Endodermal cell (in vitro differentiated cells): ENCODE measurements around the gene SLC35B2. TPM values are rescaled to one million over a fixed set of nuclear protein-coding genes. Genes with fewer than 3 reads are reported as not detected.
A peak's percentile ranks its signal among the peaks of the same experiment; 100 is the strongest.

Experiments
- DNase-seq: peaks from one replicate; pipeline ENCODE4 v3.0.0-alpha.2; 2017
- H3K27ac ChIP-seq: 2 replicates; pipeline ENCODE4 v1.5.1; 2013; ENCODE audit warnings: mild to moderate bottlenecking, low read depth, low read length, moderate library complexity
- H3K27me3 ChIP-seq: 2 replicates; pipeline ENCODE4 v1.6.1; 2013; ENCODE audit warnings: mild to moderate bottlenecking, low read length, moderate library complexity; ENCODE audit not compliant: insufficient read depth, control insufficient read depth, poor library complexity, severe bottlenecking
- H3K36me3 ChIP-seq: 2 replicates; pipeline ENCODE4 v1.7.0; 2013; ENCODE audit warnings: mild to moderate bottlenecking, low read length, moderate library complexity; ENCODE audit not compliant: control insufficient read depth, insufficient read depth
- H3K4me1 ChIP-seq: one replicate; pipeline ENCODE4 v1.7.0; 2013; ENCODE audit warnings: low read length; ENCODE audit not compliant: control insufficient read depth, insufficient read depth
- H3K4me3 ChIP-seq: 2 replicates; pipeline ENCODE4 v1.5.1; 2013; ENCODE audit warnings: mild to moderate bottlenecking, low read length, moderate library complexity
- H3K9ac ChIP-seq: 2 replicates; pipeline ENCODE4 v1.6.1; 2013; ENCODE audit warnings: mild to moderate bottlenecking, low read length, moderate library complexity; ENCODE audit not compliant: poor library complexity, severe bottlenecking; ENCODE audit errors: extremely low read depth
- H3K9me3 ChIP-seq: 2 replicates; pipeline ENCODE4 v1.6.1; 2013; ENCODE audit warnings: mild to moderate bottlenecking, low read length, moderate library complexity; ENCODE audit not compliant: control insufficient read depth
- H3K27ac Mint-ChIP-seq: 2 replicates; pipeline ENCODE4 v1.8.0; 2020; ENCODE audit warnings: mixed read lengths
- H3K27me3 Mint-ChIP-seq: 2 replicates; pipeline ENCODE4 v1.8.0; 2021; ENCODE audit warnings: mild to moderate bottlenecking, mixed read lengths; ENCODE audit not compliant: insufficient read depth
- H3K36me3 Mint-ChIP-seq: 2 replicates; pipeline ENCODE4 v1.8.0; 2020; ENCODE audit warnings: low read depth, mixed read lengths
- H3K4me1 Mint-ChIP-seq: 2 replicates; pipeline ENCODE4 v1.8.0; 2020; ENCODE audit warnings: mixed read lengths
- H3K4me3 Mint-ChIP-seq: 2 replicates; pipeline ENCODE4 v1.8.0; 2020; ENCODE audit warnings: mild to moderate bottlenecking, moderate library complexity, mixed read lengths
- H3K9me3 Mint-ChIP-seq: 2 replicates; pipeline ENCODE4 v1.8.0; 2020; ENCODE audit warnings: mild to moderate bottlenecking, mixed read lengths
- CTCF ChIP-seq: fragments of 200-600 bp; sonication (generic); conservative IDR thresholded peaks from 2 replicates; pipeline ENCODE4 v1.5.0; 2021; ENCODE audit warnings: antibody characterized with exemption, mild to moderate bottlenecking
- WGBS, 2 experiments: methylation state at CpG; one replicate each; pipeline versions ENCODE4 v1.1.5 to v1.1.7; 2013; ENCODE audit warnings: missing lambda C conversion rate in 2 of 2, mixed read lengths in 1 of 2; ENCODE audit not compliant: insufficient coverage in 1 of 2, insufficient read length in 1 of 2; 5-methylcytosine and 5-hydroxymethylcytosine counted together
- total RNA-seq, 2 donors: library from RNA; stranded (reverse); fragmentation: NEBNext Ultra II Directional in 1 of 2; extraction: Animal tissue kit (Norgen Biotek cat#: 25700) in 1 of 2; gene quantifications; 2 replicates in 1 of 2; 3 replicates in 1 of 2; pipeline ENCODE4 v1.2.1, GENCODE V29; 2021

The SLC35B2 gene
- total RNA-seq, 2 donors from 2014 or later = 52.5 to 54.3 TPM

- Histone ChIP-seq H3K36me3 (no peaks in the 10 kb centered on the region), H3K27me3 (peaks cover 95% of the 10 kb centered on the region), H3K4me3 (no peak overlapping the region), H3K27ac (no peak overlapping the region), H3K9me3 (no peaks in the 10 kb centered on the region), H3K4me1 (no peaks in the 10 kb centered on the region), H3K9ac (no peak overlapping the region)
- no peak overlapping the region for H3K27ac Mint-ChIP-seq
- H3K4me1 Mint-ChIP-seq = no peaks in the 10 kb centered on the region
- no peak overlapping the region for H3K4me3 Mint-ChIP-seq
- peaks cover 2% of the 10 kb centered on the region for H3K36me3 Mint-ChIP-seq
- TF ChIP-seq CTCF = no peak
- WGBS, 2 experiments = 88 to 91% methylated on average over 6 to 7 of the region's 7 CpGs
- H3K9me3 Mint-ChIP-seq = no peaks in the 10 kb centered on the region
- no peak for DNase-seq
- H3K27me3 Mint-ChIP-seq = peaks cover 87% of the 10 kb centered on the region
Measured at GRCh38 chr6:44277763-44278162, 20.4 kb upstream of the SLC35B2 start.

- WGBS, 2 experiments = 78 to 83% methylated on average over 12 to 23 of the region's 23 CpGs
- H3K27ac ChIP-seq = peak overlapping the region; percentile 0
- no peaks in the 10 kb centered on the region for H3K9me3 ChIP-seq
Measured at GRCh38 chr6:44276667-44277640, 19.6 kb upstream of the SLC35B2 start.

More at GRCh38 chr6:44276667-44277640, 19.6 kb upstream of the SLC35B2 start:
- DNase-seq = no peak
- H3K27me3 ChIP-seq = peaks cover 94% of the 10 kb centered on the region
- H3K4me1 Mint-ChIP-seq = no peaks in the 10 kb centered on the region
- no peak overlapping the region for H3K27ac Mint-ChIP-seq
- no peak overlapping the region for H3K9ac ChIP-seq
- H3K27me3 Mint-ChIP-seq = peaks cover 87% of the 10 kb centered on the region
- H3K9me3 Mint-ChIP-seq = no peaks in the 10 kb centered on the region
- peaks cover 2% of the 10 kb centered on the region for H3K36me3 Mint-ChIP-seq
- no peak overlapping the region for H3K4me3 Mint-ChIP-seq
- H3K4me3 ChIP-seq = no peak overlapping the region
- no peaks in the 10 kb centered on the region for H3K4me1 ChIP-seq
- TF ChIP-seq CTCF = no peak
- H3K36me3 ChIP-seq = no peaks in the 10 kb centered on the region
